Stimulated activated CD8-positive, alpha-beta memory T cell treated with anti-CD3 and anti-CD28 coated beads, Interleukin-4, amount 100 ng/mL, for 1 hour (primary cell): ENCODE measurements around the gene EPPIN.

Experiments used
- DNase-seq, 2 donors: peaks; one replicate each; pipeline ENCODE4 v3.0.0-alpha.2; 2020; ENCODE audit warnings: low read depth in 2 of 2, low spot score in 1 of 2

EPPIN gene

GRCh38 chr20:45539382-45539781 is 7.8 kb downstream of the EPPIN start, which contains the start of gene WFDC6:
Gene WFDC6 (minus strand): TSS chr20:45539482. CDS start chr20:45539407, 75 bp downstream.
- no peak for DNase-seq

- DNase-seq, result no peak
Measured at GRCh38 chr20:45538209-45538799, 8.9 kb downstream of the EPPIN start.

DNA sequence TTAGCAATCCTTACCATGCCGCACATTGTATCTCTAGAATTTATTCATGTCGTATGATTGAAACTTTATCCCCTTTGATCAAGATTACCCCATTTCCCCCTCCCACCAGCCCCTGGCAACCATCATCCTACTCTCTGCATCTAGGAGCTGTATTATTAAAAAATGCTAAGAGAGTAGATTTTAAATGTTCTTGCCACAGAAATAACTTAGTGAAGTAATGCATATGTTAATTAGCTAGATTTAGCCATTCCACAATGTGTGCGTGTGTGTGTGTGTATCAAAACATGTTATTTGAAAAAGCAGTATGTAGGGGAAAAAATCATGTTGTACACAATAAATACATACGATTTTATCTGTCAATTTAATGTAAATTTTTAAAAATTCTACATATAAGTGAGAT is 19.9 kb downstream of the EPPIN start:
- no peak for DNase-seq

- no peak for DNase-seq
Measured at GRCh38 chr20:45523821-45524220, 23.4 kb downstream of the EPPIN start.

GRCh38 chr20:45518282-45518681 is 28.9 kb downstream of the EPPIN start:
- no peak for DNase-seq

DNA sequence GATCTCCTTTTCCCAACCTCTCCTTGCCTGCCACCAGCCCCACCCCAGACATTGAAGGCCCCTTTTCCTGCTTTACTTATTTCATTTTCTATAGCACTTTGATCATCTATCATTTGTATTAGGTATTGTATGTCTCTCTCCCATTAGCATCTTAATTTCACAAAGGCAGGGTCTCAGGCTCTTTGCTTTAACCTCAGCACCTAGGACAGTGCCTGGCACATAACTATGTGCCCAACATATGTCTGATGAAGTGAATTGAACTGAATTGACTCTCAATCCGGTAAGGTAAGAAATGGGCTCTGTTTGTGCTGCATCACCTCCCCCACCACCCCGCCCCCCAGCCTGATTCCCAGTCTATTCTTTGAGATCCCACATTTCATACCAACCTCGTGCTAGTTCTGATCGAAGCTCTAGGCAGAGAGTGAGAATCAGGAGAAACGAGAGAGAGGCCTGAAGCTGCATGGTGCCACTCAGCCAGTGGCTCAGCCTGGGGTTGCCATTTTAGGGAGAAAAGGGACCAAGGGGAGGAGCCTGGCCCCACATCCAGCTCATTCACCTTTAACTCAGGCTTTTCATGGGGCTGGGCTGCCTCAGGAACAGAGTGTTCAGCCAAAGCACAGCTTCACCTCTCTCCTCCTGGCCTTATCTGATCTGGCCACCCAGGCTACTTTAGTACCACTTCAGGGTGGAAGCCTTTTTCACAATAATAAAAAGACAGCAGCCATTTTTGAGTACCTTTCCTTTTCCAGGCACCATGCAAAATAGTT is 31.9 kb downstream of the EPPIN start, which contains the start of gene SPINT3:
Gene SPINT3 (minus strand): TSS at position 476 of the 767 bp plus-strand sequence. CDS start 14 bp downstream, at position 462.
- DNase-seq, result no peak

- no peak for DNase-seq
Measured at GRCh38 chr20:45510242-45510862, 36.8 kb downstream of the EPPIN start.

GRCh38 chr20:45509091-45509490 is 38.1 kb downstream of the EPPIN start:
- no peak for DNase-seq

DNA sequence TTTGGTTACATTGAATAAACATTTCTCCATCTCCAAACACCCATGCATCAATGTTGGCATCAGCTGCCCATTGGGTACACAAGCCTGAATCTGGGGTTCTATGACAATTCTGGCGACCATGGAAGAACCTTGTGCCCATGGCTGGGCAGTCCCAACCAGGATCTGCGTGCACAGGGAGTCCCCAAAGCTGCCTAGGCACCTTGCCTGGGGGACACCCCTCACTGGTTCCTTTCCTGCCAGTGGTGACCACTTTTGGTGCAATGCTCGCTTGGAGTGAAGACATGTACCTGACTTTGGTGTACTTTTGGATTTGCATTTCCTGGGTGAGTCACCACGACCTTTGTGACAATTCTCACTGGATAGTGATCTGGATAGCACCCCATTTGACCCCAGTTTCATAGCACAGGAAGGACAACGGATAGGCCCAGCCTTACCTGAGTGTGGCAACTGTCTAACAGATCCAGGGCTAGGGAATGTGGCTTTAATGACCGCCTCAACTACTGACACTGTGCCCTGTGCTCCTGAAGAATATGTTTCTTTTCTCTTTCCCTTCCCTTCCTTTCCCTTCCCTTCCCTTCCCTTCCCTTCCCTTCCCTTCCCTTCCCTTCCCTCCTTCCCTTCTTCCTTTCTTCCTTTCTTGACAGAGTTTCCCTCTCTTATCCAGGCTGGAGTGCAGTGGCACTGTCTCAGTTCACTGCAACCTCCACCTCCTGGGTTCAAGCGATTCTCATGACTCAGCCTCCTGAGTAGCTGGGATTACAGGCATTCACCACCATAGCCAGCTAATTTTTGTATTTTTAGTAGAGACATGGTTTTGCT is 38.9 kb downstream of the EPPIN start:
- no peak for DNase-seq

GRCh38 chr20:45507011-45507820 is 40.0 kb downstream of the EPPIN start:
- no peak for DNase-seq

DNA sequence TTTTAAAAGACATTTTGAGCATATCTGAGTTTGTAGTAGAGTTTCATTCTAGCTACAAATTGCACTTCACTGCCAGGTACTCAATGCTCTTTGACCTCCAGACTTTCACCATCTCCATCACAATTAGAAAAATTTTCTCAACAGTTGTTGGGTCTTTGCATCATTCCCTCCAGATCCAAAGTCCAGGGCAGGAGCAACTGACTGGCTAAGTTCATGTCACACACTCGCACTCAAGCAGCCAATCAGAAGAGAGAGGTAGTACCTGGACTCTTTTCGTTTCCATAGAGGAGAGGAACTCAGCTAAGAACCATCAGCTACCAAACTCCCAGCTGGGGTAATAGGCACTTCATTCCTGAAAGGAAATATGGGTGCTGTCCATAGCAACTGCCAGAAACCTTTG is 40.8 kb downstream of the EPPIN start:
- no peak for DNase-seq

- DNase-seq, result no peak
Measured at GRCh38 chr20:45503403-45503802, 43.8 kb downstream of the EPPIN start.

DNA sequence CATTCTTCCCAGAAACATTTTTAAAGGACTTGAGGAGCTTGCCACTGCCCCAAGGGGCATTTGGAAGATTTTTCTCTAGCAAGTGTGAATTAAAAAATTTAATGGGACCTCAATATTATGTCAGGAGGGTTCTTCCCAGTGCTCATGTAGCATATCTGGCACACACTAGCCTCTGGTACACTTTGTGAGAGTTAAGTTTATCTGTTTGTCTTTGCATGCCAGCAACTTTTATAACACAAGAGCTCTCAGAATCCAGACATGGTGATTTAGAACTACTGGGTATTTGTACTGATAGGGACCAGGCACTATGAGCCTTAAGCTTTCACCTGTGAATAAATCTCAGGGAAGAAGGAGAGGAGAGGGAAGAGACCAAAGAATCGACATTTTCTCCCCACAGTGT is 44.6 kb downstream of the EPPIN start:
- no peak for DNase-seq

DNA sequence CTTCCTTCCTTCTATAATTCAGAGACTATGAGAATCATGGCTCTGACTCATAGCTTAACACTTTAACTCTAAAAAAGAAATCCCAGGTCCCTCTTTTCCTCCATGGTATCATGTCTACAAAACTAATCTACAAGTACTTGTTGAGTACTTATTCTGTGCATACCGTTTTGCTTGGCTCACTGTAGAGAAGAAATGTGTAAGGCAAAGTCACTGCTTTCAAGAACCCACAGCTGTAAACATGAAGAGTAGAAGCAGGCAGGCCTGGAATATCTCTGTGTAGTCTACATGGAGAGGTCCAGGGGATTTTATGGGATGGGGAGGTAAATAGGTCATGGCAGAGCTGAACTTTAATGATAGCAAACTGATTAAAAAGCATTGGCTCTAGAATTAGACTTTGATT is 45.6 kb downstream of the EPPIN start:
- no peak for DNase-seq

GRCh38 chr20:45500022-45500421 is 47.2 kb downstream of the EPPIN start:
- DNase-seq, result no peak

GRCh38 chr20:45497971-45498494 is 49.2 kb downstream of the EPPIN start:
- no peak for DNase-seq

DNA sequence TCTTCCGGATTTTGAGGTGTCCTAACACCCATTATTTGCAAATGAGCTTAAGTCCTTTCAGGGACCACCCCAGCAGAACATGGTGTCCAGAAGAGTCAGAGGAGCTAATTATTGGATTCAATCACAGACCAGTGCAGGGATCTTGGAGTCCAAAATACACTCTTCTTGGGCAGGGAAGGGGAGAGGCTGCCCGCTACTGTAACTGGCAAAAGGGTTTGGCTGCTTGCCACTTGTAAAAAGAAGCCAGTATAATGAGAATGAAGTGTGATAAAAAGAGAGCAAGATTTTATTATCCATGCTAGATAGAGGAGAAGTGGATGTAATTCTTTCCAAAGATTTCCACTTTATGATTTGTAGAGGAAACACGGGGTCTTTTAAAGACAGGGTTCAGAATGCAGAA is 51.0 kb downstream of the EPPIN start:
- no peak for DNase-seq

DNA sequence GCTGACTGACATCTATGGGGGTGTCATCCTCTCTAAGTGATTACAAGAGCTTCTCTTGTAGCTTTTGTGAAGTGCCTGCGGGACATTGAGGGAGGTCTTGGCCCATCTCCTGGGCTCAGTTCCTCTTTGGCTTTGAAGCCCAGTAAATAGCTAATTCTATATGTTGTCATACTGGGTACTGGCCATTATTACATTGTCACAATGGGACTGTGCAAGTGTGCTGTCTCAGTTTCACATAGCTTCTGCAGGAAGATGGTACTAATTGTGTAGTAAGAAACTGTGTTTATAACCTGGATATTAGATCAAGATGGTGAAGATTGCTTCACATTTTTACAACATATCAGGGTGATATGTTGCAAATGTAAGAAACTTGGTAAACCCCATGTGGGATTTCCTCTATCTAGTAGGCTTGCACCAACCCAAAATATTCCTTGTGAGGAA is 51.7 kb downstream of the EPPIN start:
- DNase-seq, result no peak
